ENCODE data around the gene UBAC1. TPM values are rescaled to one million over a fixed set of nuclear protein-coding genes. Genes with fewer than 3 reads are reported as not detected.

The UBAC1 gene
- total and polyA plus RNA-seq, 4 donors = 16.2 to 115 (median 16.4) TPM

GRCh38 chr9:135937521-135938489 is 23.4 kb downstream of the UBAC1 start:
- Histone ChIP-seq H3K27ac (ENCODE audit: low read depth in 1 of 2, low read length in 2 of 2) (no peak overlapping the region), H3K9ac (ENCODE audit: low read depth in 1 of 2, low read length in 2 of 2) (no peak overlapping the region), H3K9me3 (ENCODE audit: control insufficient read depth in 4 of 4, low read length in 3 of 4) (peaks cover 0 to 2% (median 0%) of the 10 kb centered on the region in 4 donors), H3K36me3 (ENCODE audit: control insufficient read depth in 4 of 4, insufficient read depth in 3 of 4, low read depth in 1 of 4, low read length in 3 of 4) (peaks cover 10 to 60% (median 29%) of the 10 kb centered on the region in 4 donors), H3K4me3 (ENCODE audit: low read depth in 1 of 3, low read length in 3 of 3) (no peak overlapping the region), H3K4me1 (ENCODE audit: control insufficient read depth in 4 of 4, insufficient read depth in 4 of 4, low read length in 3 of 4) (no peaks in the 10 kb centered on the region), H3K27me3 (ENCODE audit: control insufficient read depth in 4 of 4, insufficient read depth in 4 of 4, low read length in 3 of 4) (no peaks in the 10 kb centered on the region)
- TF ChIP-seq FOXA1 (IDR thresholded peaks at IDR 0.05) (no peak), EGR1 (IDR thresholded peaks at IDR 0.05; ENCODE audit: low read depth in 2 of 2) (no peak), FOXA2 (IDR thresholded peaks at IDR 0.05) (no peak), SP1 (IDR thresholded peaks at IDR 0.05) (no peak), RAD21 (IDR thresholded peaks at IDR 0.05) (no peak), RXRA (IDR thresholded peaks at IDR 0.05) (no peak), ZBTB33 (IDR thresholded peaks at IDR 0.05) (no peak), REST (IDR thresholded peaks at IDR 0.05) (no peak), MAX (IDR thresholded peaks at IDR 0.05) (no peak), HNF4G (IDR thresholded peaks at IDR 0.05) (no peak), YY1 (IDR thresholded peaks at IDR 0.05) (no peak), TAF1 (conservative IDR thresholded peaks at IDR 0.05) (no peak), ATF3 (IDR thresholded peaks at IDR 0.05) (no peak), HNF4A (conservative IDR thresholded peaks at IDR 0.05) (no peak)
- 96% methylated on average over 44 of the region's 44 CpGs for WGBS
- DNase-seq (ENCODE audit: low spot score) = no peak

GRCh38 chr9:135933114-135933513 is 28.1 kb downstream of the UBAC1 start:
- Histone ChIP-seq H3K4me3 (ENCODE audit: low read depth in 1 of 3, low read length in 3 of 3) (no peak overlapping the region), H3K9me3 (ENCODE audit: control insufficient read depth in 4 of 4, low read length in 3 of 4) (peaks cover 0 to 2% (median 0%) of the 10 kb centered on the region in 4 donors), H3K36me3 (ENCODE audit: control insufficient read depth in 4 of 4, insufficient read depth in 3 of 4, low read depth in 1 of 4, low read length in 3 of 4) (peaks cover 4 to 57% (median 22%) of the 10 kb centered on the region in 4 donors), H3K4me1 (ENCODE audit: control insufficient read depth in 4 of 4, insufficient read depth in 4 of 4, low read length in 3 of 4) (no peaks in the 10 kb centered on the region), H3K9ac (ENCODE audit: low read depth in 1 of 2, low read length in 2 of 2) (no peak overlapping the region), H3K27ac (ENCODE audit: low read depth in 1 of 2, low read length in 2 of 2) (no peak overlapping the region), H3K27me3 (ENCODE audit: control insufficient read depth in 4 of 4, insufficient read depth in 4 of 4, low read length in 3 of 4) (no peaks in the 10 kb centered on the region)
- DNase-seq (ENCODE audit: low spot score) = no peak
- 96% methylated on average over 13 of the region's 13 CpGs for WGBS
- TF ChIP-seq MAX (IDR thresholded peaks at IDR 0.05) = no peak
- no peak for TF ChIP-seq FOXA2 (IDR thresholded peaks at IDR 0.05)
- TF ChIP-seq SP1 (IDR thresholded peaks at IDR 0.05) = no peak
- no peak for TF ChIP-seq RAD21 (IDR thresholded peaks at IDR 0.05)
- no peak for TF ChIP-seq FOXA1 (IDR thresholded peaks at IDR 0.05)
- TF ChIP-seq RXRA (IDR thresholded peaks at IDR 0.05) = no peak
- TF ChIP-seq GABPA (IDR thresholded peaks at IDR 0.05 in 1 of 2, conservative IDR thresholded peaks at IDR 0.05 in 1 of 2) = no peak
- no peak for TF ChIP-seq NR2F2 (IDR thresholded peaks at IDR 0.05)
- no peak for TF ChIP-seq HNF4A (conservative IDR thresholded peaks at IDR 0.05)
- TF ChIP-seq YY1 (IDR thresholded peaks at IDR 0.05) = no peak
- TF ChIP-seq TAF1 (conservative IDR thresholded peaks at IDR 0.05) = no peak

Measured in liver (tissue), 9 donors.